GM10847 (cell line): Measurements from ENCODE around the gene PXN.

Experiments used
- POLR2A ChIP-seq: IDR thresholded peaks from 2 replicates; pipeline ENCODE4 v1.6.1; 2011; ENCODE audit not compliant: insufficient read length; ENCODE audit errors: extremely low read depth

The PXN gene

GRCh38 chr12:120181991-120182631 lies 83.4 kb downstream of the PXN start:
- no peak for TF ChIP-seq POLR2A

DNA sequence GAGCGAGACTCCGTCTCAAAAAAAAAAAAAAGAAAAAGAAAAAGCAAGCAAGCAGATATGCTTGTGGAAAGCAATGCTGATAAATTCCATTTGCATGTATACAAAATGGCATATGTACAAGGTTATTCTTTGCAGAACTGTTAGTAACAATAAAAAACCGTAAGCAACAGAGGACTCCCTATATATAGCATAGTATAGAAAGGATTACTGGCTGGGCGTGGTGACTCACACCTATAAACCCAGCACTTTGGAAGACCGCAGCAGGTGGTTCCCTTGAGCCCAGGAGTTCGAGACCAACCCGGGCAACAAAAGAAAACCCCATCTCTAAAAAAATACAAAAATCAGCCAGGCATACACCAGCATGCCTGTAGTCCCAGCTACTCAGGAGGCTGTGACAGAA lies 84.6 kb downstream of the PXN start:
- no peak for TF ChIP-seq POLR2A

DNA sequence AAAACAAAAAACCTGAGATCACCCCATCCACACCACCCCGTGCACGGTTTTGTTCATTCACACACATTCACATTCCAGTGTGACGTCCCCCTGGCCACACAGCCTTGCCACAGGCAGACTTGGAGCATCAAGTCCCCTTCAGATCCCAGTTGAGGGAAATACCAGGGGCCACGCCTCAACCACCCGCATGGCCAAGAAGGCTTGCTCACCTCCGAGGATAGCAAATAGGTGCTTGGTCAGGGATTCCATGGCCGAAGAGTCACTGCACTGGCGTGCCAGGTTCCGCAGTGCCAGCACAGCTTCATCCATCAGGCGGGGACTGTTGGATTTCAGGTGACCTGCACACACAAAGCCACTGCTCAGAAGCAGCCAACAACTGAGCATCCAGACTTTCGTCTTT lies 90.0 kb downstream of the PXN start:
- no peak for TF ChIP-seq POLR2A

DNA sequence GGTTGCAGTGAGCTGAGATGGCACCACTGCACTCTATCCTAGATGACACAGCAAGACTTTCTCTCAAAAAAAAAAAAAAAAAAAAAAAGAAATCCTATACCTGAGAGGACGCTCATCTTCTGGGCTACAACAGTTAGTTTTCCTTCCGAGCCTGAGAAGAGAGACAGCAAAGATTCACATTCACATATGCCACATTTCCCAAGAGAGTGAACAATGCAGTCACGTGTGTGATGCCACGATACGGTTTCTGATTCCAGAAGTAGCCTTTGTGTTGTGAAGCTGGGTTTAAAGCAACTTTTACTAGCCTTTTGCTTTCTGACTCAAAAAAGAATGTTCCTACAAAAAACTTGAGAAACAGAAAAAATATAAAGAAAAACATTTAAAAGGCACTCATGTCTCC lies 90.5 kb downstream of the PXN start:
- no peak for TF ChIP-seq POLR2A

DNA sequence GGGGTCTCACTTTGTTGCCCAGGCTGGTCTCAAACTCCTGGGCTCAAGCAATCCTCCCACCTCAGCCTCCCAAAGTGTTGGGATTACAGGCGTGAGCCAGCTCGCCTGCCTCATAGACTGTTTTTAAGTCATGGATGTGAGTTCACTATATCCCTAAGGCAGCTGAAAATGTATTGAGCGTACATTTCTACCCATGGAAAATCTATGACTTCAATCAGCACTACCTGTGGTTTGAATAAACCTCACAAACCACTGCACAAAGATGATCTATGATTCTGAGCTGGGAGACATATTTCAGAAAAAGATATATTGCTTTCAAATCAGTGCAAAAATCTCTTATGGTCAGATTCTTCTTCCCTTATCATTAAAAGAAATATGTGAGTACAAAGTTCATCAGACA lies 93.5 kb downstream of the PXN start:
- TF ChIP-seq POLR2A: no peak

DNA sequence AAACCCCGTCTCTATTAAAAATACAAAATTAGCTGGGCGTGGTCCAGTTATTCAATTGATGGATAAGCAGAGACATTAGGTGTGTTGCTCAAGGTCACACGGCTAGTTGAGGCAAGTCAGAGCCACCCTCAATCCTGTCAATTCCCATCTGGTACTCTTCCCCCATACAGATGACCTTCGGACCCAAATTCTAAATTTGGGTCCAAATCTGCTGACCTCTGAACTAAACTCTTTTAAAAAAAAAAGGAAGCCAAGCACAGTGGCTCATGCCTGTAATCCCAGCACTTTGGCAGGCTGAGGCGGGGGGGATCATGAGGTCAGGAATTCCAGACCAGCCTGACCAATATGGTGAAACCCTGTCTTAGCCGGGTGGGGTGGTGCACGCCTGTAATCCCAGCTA lies 94.9 kb downstream of the PXN start:
- TF ChIP-seq POLR2A: no peak

DNA sequence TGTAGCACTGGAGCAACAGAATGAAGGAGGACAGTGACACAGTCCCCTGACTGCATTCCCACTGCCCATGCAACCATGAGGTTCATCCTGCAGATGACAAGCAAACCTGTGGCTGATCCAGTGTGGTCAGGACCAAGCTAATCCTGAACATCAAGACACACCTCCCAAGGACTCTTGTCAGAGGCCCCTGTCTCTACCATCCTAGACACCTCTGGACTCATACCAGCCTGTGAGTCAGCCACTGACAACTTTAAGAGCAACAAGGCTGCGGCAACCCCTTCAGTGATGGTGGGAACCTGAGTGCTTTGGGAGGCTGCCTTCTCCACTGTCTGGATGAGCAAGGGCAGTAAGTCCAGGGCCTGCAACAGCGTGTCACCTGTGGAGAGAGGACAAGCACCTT lies 95.6 kb downstream of the PXN start:
- TF ChIP-seq POLR2A: no peak

- no peak for TF ChIP-seq POLR2A
Observed at GRCh38 chr12:120168337-120168736, 97.2 kb downstream of the PXN start.

DNA sequence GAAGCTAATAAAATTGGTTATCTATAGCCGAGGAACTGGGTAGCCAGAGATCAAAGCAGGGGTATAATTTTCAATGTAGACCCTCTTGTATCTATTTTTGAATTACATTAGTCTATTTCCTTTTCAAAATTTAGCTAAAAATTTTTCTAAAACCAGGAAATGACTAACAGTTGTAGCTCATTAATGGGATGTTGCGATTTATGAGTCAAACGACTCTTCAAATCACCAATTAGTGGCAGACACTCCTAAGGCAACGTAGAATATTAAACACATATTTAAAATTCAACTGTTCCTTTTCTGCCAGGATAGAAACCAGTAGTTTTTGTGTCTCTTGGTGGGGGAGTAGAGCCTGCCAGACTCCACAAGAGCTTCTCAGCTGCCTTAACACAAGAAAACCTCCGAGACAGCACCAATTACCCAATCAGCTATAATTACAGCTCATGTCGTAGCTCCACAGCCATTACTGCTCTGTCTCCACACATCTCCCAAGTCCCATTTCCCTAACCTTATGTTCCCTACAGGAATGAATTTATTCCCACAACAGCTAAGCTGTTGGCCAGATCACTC lies 97.9 kb downstream of the PXN start:
- no peak for TF ChIP-seq POLR2A

DNA sequence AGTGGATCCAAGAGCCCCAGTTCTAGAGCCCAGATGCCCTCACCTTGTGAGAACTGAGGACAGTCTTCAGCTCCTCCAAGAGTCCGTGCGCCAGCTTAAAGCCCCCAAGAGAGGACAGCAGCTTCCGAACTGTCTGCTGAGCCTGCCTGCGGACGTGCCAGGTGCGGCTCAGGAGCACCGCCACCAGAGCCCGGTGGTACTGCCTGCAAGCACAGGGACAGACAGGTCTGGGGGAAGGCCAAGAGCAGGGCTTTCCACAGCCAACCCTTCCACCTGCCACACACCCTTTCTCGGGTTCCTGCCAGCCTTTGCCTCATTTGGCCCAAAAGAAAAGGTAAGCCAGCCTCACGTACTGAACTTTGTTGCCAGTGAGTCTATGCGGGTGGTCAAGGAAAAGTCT lies 101.2 kb downstream of the PXN start:
- no peak for TF ChIP-seq POLR2A

DNA sequence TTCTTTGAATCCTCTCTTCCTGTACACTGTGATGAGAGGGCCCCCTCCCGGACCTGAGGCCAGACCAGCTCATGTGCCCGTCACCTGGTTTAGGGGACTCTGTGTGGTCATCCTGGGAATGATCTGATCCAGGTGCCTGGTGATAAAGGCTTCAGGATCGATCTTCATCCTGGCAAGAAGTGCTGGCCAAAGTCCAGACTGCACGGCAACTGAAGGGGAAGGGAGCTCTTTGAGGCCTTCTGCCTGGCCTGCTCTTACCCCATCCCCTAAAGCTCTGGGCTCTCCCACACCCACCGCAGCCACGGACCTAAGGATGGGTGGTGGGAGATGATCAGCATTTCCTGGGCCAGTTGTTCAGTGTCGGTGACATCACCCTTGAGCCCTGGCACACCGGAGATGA lies 102.8 kb downstream of the PXN start:
- TF ChIP-seq POLR2A: no peak

DNA sequence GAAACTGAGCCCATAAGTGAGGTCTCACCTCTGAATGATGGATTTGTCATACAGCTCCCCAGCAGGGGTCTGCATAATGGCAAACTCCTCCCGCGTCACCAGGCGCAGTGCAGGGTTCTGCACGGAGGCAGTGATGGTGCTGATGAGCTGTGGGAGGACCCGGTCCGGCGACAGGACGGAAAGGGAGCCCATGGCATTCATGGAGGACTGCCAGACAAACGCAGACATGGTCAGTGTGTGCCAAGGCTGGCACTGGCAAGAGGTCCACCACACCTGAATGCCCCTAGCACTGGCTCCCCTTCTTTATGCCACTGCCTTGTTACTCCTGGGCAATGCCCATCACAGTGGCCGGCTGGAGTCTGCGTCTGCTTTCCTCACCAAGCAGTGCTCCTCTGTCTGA lies 103.7 kb downstream of the PXN start:
- no peak for TF ChIP-seq POLR2A
